ENCODE measurements around the gene MPI. TPM values are rescaled to one million over a fixed set of nuclear protein-coding genes. Genes with fewer than 3 reads are reported as not detected.
A peak's percentile ranks its signal among the peaks of the same experiment; 100 is the strongest.

Gene MPI
- total and polyA plus RNA-seq, 2 experiments from 2014 or later = 34.8 to 79.0 TPM

DNA sequence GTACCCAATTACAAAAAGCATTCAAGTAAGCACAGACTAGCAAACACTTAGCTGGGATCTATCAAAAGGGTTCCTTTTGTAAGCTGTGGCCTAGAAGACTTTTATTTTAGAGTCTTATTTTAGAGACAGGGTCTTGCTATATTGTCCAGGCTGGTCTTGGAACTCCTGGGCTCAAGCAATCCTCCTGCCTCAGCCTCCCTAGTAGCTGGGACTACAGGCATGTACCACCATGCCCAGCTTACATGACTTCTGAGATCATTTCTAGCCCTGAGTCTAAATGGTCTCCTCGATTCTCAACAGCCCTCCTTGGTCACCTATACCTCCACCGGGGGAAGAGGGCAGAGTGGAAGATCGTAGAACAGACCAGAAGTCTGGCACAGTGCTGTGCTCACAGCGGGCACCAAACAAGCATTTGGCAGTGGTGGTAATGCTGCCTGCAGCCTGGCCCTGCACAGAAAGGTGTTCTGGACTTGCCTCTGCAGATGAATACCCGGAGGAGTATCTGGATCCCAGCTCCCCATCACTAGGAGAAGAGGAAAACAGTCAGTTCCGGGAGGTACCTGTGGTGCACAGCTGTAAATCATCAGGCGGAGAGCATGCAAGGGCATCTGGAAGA, 14.5 kb downstream of the MPI start:
- Histone ChIP-seq H3K79me2 (ENCODE audit: insufficient read depth) (peaks cover 48% of the 10 kb centered on the region), H2AFZ (no peak overlapping the region), H4K20me1 (ENCODE audit: insufficient read depth) (0 out of 2 replicates have a peak, but pooled peaks cover 6% of the 10 kb centered on the region), H3K4me1 (ENCODE audit: insufficient read depth) (peaks cover 12% of the 10 kb centered on the region), H3K27ac (no peak overlapping the region), H3K9ac (0 out of 2 replicates have a peak overlapping the region, but pooled peaks have one; percentile 96), H3F3A (ENCODE audit: insufficient read depth) (peaks cover 33% of the 10 kb centered on the region), H3K36me3 (ENCODE audit: low read depth) (peaks cover 28% of the 10 kb centered on the region), H3K4me2 (ENCODE audit: unreplicated experiment) (peak overlapping the region; percentile 91), H3K27me3 (replicated peaks; ENCODE audit: insufficient read depth) (no peaks in the 10 kb centered on the region), H3K4me3 (no peak overlapping the region), H3K9me2 (ENCODE audit: insufficient read depth) (no peaks in the 10 kb centered on the region), H3K9me3 (ENCODE audit: low read depth) (no peaks in the 10 kb centered on the region)
- in situ Hi-C loops (cut with MboI) = no loop called here
- 82 to 83% methylated on average over 7 of the region's 7 CpGs for WGBS, 2 experiments (ENCODE audit: low coverage in 1 of 2, low lambda C conversion rate in 2 of 2, missing lambda C conversion rate in 2 of 2)
- no peak for TF ChIP-seq EZH2phosphoT487 (IDR thresholded peaks at IDR 0.05; ENCODE audit: insufficient read depth, low read depth)
- TF ChIP-seq EZH2 (IDR thresholded peaks at IDR 0.05; ENCODE audit: insufficient read depth, poor library complexity, severe bottlenecking) = no peak
- no peak for DNase-seq

DNA sequence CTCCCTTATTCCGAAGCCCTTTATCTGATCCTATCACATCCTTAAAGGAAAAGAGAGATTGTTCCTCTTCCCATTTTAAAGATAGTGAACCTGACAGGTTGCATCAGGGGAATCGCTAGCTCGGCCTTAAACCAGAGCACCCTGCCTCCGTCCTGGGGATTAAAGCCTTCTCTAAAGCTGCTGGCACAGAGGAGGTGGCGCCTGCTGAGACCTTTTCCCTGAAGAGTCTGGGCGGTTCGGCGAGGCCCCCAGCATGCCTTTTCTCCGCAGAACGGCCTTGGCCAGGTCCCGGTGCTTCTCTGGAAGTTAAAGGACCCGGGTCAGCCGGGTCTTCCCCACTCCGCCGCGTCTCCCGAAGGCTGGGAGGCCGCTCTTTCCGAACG, 16.2 kb downstream of the MPI start:
- Histone ChIP-seq H3K9me3 (ENCODE audit: low read depth) (no peaks in the 10 kb centered on the region), H3K27me3 (replicated peaks; ENCODE audit: insufficient read depth) (no peaks in the 10 kb centered on the region), H3K9ac (peak overlapping the region; percentile 96), H3K4me2 (ENCODE audit: unreplicated experiment) (peak overlapping the region; percentile 91), H3K4me1 (ENCODE audit: insufficient read depth) (peaks cover 12% of the 10 kb centered on the region), H3K9me2 (ENCODE audit: insufficient read depth) (no peaks in the 10 kb centered on the region), H3F3A (ENCODE audit: insufficient read depth) (peaks cover 20% of the 10 kb centered on the region), H3K4me3 (peak overlapping the region; percentile 98), H4K20me1 (ENCODE audit: insufficient read depth) (0 out of 2 replicates have a peak, but pooled peaks cover 6% of the 10 kb centered on the region), H3K36me3 (ENCODE audit: low read depth) (peaks cover 20% of the 10 kb centered on the region), H3K27ac (peak overlapping the region; percentile 88), H3K79me2 (ENCODE audit: insufficient read depth) (peaks cover 46% of the 10 kb centered on the region), H2AFZ (peak overlapping the region; percentile 100)
- in situ Hi-C loops (cut with MboI) = no loop called here
- peak; percentile 59 for DNase-seq
- TF ChIP-seq EZH2 (IDR thresholded peaks at IDR 0.05; ENCODE audit: insufficient read depth, poor library complexity, severe bottlenecking) (no peak), EZH2phosphoT487 (IDR thresholded peaks at IDR 0.05; ENCODE audit: insufficient read depth, low read depth) (no peak)
- 0 to 1% methylated on average over 16 to 20 of the region's 20 CpGs for WGBS, 2 experiments (ENCODE audit: low coverage in 1 of 2, low lambda C conversion rate in 2 of 2, missing lambda C conversion rate in 2 of 2)

DNA sequence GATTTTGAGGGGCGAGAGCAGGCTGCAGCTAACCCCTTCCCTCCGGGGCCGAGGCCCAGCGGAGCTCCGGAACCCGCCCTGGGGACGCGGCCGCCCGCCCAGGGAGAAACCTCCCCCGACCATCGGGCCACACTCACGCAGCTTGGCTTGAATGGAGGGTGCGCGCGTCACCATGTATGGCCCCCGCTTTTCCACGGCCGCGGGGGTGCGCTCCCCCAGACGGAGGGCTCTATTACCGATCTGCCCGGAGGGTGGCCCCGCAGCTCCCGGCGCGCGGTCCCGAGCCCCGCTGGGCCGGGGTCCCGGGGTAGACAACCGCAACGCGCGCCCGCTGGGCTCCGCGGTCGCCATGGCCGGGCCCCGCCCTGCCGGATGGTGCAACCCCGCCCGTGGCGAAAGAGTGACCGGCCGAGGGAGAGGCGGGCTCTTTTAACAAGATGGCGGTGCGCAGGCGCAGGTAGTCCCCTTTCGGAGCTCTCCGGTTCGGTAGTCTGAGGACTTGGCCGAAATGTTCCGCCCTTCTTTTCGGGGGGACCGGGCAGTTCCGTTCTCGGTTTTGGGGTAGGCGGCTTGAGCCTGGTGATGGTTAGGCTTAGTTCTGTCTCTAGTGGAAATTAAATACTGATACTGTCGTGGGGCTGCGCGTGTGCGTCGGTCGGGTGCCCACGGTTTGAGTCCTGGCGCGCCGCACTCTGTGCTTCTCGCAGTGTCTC, 16.8 kb downstream of the MPI start, which contains the start of gene FAM219B:
Gene FAM219B (minus strand): TSS at position 402 of the 713 bp plus-strand sequence. CDS start 51 bp downstream, at position 351.
- H3K79me2 ChIP-seq (ENCODE audit: insufficient read depth) = peaks cover 41% of the 10 kb centered on the region
- no peaks in the 10 kb centered on the region for H3K9me3 ChIP-seq (ENCODE audit: low read depth)
- DNase-seq = peak; percentile 99
- no peaks in the 10 kb centered on the region for H3K27me3 ChIP-seq (replicated peaks; ENCODE audit: insufficient read depth)
- peaks cover 20% of the 10 kb centered on the region for H3F3A ChIP-seq (ENCODE audit: insufficient read depth)
- peak within 1 kb of the TSS; percentile 96 for H3K9ac ChIP-seq
- no peaks in the 10 kb centered on the region for H3K9me2 ChIP-seq (ENCODE audit: insufficient read depth)
- 1 to 3% methylated on average over 38 to 59 of the region's 74 CpGs for WGBS, 2 experiments (ENCODE audit: low coverage in 1 of 2, low lambda C conversion rate in 2 of 2, missing lambda C conversion rate in 2 of 2)
- H4K20me1 ChIP-seq (ENCODE audit: insufficient read depth) = 0 out of 2 replicates have a peak, but pooled peaks cover 6% of the 10 kb centered on the region
- H3K4me1 ChIP-seq (ENCODE audit: insufficient read depth) = peaks cover 12% of the 10 kb centered on the region
- in situ Hi-C loops (cut with MboI) = no loop called here
- peak within 1 kb of the TSS; percentile 100 for H2AFZ ChIP-seq
- H3K4me2 ChIP-seq (ENCODE audit: unreplicated experiment) = peak within 1 kb of the TSS; percentile 91
- TF ChIP-seq EZH2 (IDR thresholded peaks at IDR 0.05; ENCODE audit: insufficient read depth, poor library complexity, severe bottlenecking) (no peak), EZH2phosphoT487 (IDR thresholded peaks at IDR 0.05; ENCODE audit: insufficient read depth, low read depth) (no peak)
- peak within 1 kb of the TSS; percentile 98 for H3K4me3 ChIP-seq
- H3K27ac ChIP-seq = peak within 1 kb of the TSS; percentile 88
- H3K36me3 ChIP-seq (ENCODE audit: low read depth) = peaks cover 17% of the 10 kb centered on the region

DNA sequence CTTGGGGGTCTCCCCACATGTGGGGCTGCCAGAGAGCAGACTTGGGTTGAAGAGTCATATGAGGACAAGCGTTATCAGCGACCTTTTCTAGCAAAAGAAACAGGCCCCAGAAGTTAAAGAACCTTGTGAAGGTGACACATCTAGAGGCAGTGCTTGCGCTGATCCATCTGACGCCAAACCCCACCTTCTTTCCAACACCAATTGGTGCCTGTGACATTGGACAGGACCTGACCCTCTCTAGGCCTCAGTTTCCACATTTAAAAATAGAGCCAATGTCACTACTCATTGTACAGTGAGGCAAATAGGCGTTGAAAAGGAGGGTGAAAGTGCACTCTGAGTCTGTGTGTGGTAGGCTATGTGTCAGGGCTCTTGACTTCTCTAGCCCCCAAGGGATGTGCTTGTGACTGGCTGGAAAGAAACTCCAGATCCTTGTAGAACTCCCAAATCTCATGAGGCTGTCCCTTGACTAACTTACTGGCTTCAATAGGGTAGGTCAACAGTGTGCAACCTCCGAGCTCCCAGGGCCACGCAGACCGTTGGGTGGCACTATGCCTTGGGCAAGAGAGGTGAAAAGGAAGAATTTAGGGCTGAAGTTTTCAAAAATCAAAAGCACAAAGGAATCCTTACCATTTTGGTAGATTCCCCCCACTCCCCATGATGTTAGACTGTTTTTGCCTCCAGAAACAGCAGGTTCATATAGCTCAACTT, 17.5 kb downstream of the MPI start:
- Histone ChIP-seq H3K27me3 (replicated peaks; ENCODE audit: insufficient read depth) (no peaks in the 10 kb centered on the region), H3K9me3 (ENCODE audit: low read depth) (no peaks in the 10 kb centered on the region), H2AFZ (peak overlapping the region; percentile 100), H3K9me2 (ENCODE audit: insufficient read depth) (no peaks in the 10 kb centered on the region), H3K9ac (peak overlapping the region; percentile 96), H3K27ac (peak overlapping the region; percentile 88), H3K4me2 (ENCODE audit: unreplicated experiment) (peak overlapping the region; percentile 91), H3K36me3 (ENCODE audit: low read depth) (peaks cover 17% of the 10 kb centered on the region), H3K4me3 (peak overlapping the region; percentile 98), H4K20me1 (ENCODE audit: insufficient read depth) (0 out of 2 replicates have a peak, but pooled peaks cover 6% of the 10 kb centered on the region), H3K79me2 (ENCODE audit: insufficient read depth) (peaks cover 37% of the 10 kb centered on the region), H3F3A (ENCODE audit: insufficient read depth) (peaks cover 16% of the 10 kb centered on the region), H3K4me1 (ENCODE audit: insufficient read depth) (peaks cover 12% of the 10 kb centered on the region)
- TF ChIP-seq EZH2 (IDR thresholded peaks at IDR 0.05; ENCODE audit: insufficient read depth, poor library complexity, severe bottlenecking) (no peak), EZH2phosphoT487 (IDR thresholded peaks at IDR 0.05; ENCODE audit: insufficient read depth, low read depth) (no peak)
- peak; percentile 65 for DNase-seq
- in situ Hi-C loops (cut with MboI) = no loop called here
- 45 to 47% methylated on average over 8 of the region's 8 CpGs for WGBS, 2 experiments (ENCODE audit: low coverage in 1 of 2, low lambda C conversion rate in 2 of 2, missing lambda C conversion rate in 2 of 2)
